Measurements from ENCODE around the gene TPR. TPM values are rescaled to one million over a fixed set of nuclear protein-coding genes. Genes with fewer than 3 reads are reported as not detected.

TPR gene
- total RNA-seq = 43.7 and 54.4 TPM in 2 replicates

GRCh38 chr1:186375152-186375928 lies at the start of gene TPR, which contains the start of gene ODR4:
Gene TPR (minus strand): TSS chr1:186375253. CDS start chr1:186375028, 225 bp downstream.
Gene ODR4 (plus strand): TSS chr1:186375838. CDS start chr1:186379786, 3,948 bp downstream.

GRCh38 chr1:186295980-186296379 lies 79.1 kb downstream of the TPR start, which contains the start of gene PRG4:
Gene PRG4 (plus strand): TSS chr1:186296279.

Other genes with a start within 250 kb of the TPR start
- under 0.01 TPM in 1 of 2 replicates, not detected in the other for gene PRG4, start 79.0 kb downstream of the TPR start, total RNA-seq
- gene ODR4, start 585 bp upstream of the TPR start, total RNA-seq = 13.1 and 15.7 TPM in 2 replicates
- gene PDC, start 85.9 kb upstream of the TPR start, total RNA-seq = not detected in 2 replicates

Measured in hair follicle dermal papilla cell (primary cell).